HEK293 (cell line): ENCODE measurements around the gene PPP4R1.

ENCODE experiments used
- CTCF ChIA-PET: fragments of 350-600 bp; formaldehyde crosslinking; extraction: SDS; loops from one replicate; lab custom pipeline; 2021; ENCODE audit warnings: antibody characterized with exemption; lab: Yijun Ruan, JAX
- POLR2A ChIA-PET: fragments of 300-600 bp; formaldehyde crosslinking; extraction: SDS; loops from one replicate; lab custom pipeline; 2020; ENCODE audit warnings: antibody characterized with exemption, inconsistent platforms; lab: Yijun Ruan, JAX
- H3K27ac ChIP-seq: fragments of 200-500 bp; sonication (Bioruptor generic); 2 replicates; pipeline ENCODE4 v1.5.1; 2014; ENCODE audit warnings: low read depth, low read length, control low read depth, inconsistent platforms; ENCODE audit errors: extremely low read depth
- H3K36me3 ChIP-seq, 2 experiments: fragments of 200-500 bp in 1 of 2; sonication (Bioruptor generic) in 1 of 2; 1 replicate in 1 of 2; 2 replicates in 1 of 2; pipeline ENCODE4 v1.5.1; 2014 to 2017; ENCODE audit warnings: inconsistent platforms in 2 of 2, low read length in 2 of 2; ENCODE audit not compliant: control insufficient read depth in 2 of 2, insufficient read depth in 1 of 2
- H3K4me1 ChIP-seq: fragments of 200-500 bp; sonication (Bioruptor generic); 2 replicates; pipeline ENCODE4 v1.5.1; 2014; ENCODE audit warnings: mild to moderate bottlenecking, low read length, inconsistent platforms; ENCODE audit not compliant: control insufficient read depth, insufficient read depth
- H3K4me3 ChIP-seq: 2 replicates; pipeline ENCODE4 v1.5.1; 2011; ENCODE audit warnings: low read depth, mild to moderate bottlenecking, control low read depth, low read length, moderate library complexity
- H3K9me3 ChIP-seq: fragments of 200-500 bp; sonication (Bioruptor generic); 2 replicates; pipeline ENCODE4 v1.5.1; 2014; ENCODE audit warnings: low read depth, low read length, inconsistent platforms; ENCODE audit not compliant: control insufficient read depth, insufficient read depth
- ATF2 ChIP-seq: fragments of 450-650 bp; formaldehyde crosslinking; IDR thresholded peaks from 2 replicates; pipeline ENCODE4 v1.5.1; 2016; ENCODE audit warnings: missing biosample characterization, missing genetic modification characterization, low read depth
- GFI1B ChIP-seq: fragments of 450-650 bp; formaldehyde crosslinking; IDR thresholded peaks from 2 replicates; pipeline ENCODE4 v1.5.1; 2016; ENCODE audit warnings: missing biosample characterization, missing genetic modification characterization
- GLI4 ChIP-seq: fragments of 450-650 bp; formaldehyde crosslinking; IDR thresholded peaks from 2 replicates; pipeline ENCODE4 v1.5.1; 2016; ENCODE audit warnings: missing biosample characterization, missing genetic modification characterization
- GLIS1 ChIP-seq: fragments of 450-650 bp; formaldehyde crosslinking; IDR thresholded peaks from 2 replicates; pipeline ENCODE4 v1.5.1; 2016; ENCODE audit warnings: missing biosample characterization, missing genetic modification characterization
- HOXA7 ChIP-seq: sonication (generic); formaldehyde crosslinking; IDR thresholded peaks from 2 replicates; pipeline ENCODE4 v1.8.1; 2022; ENCODE audit warnings: missing genetic modification reagents, borderline replicate concordance
- MEIS1 ChIP-seq: sonication (generic); formaldehyde crosslinking; IDR thresholded peaks from 2 replicates; pipeline ENCODE4 v1.8.1; 2022; ENCODE audit warnings: missing genetic modification reagents, mild to moderate bottlenecking, borderline replicate concordance
- PATZ1 ChIP-seq: fragments of 450-650 bp; formaldehyde crosslinking; IDR thresholded peaks from 2 replicates; pipeline ENCODE4 v1.5.1; 2016; ENCODE audit warnings: missing biosample characterization, missing genetic modification characterization
- SCRT1 ChIP-seq: fragments of 450-650 bp; formaldehyde crosslinking; IDR thresholded peaks from 2 replicates; pipeline ENCODE4 v1.5.1; 2016; ENCODE audit warnings: missing biosample characterization, missing genetic modification characterization, borderline replicate concordance
- SETDB1 ChIP-seq: IDR thresholded peaks from one replicate; pipeline ENCODE4 v1.6.1; 2017; ENCODE audit warnings: mild to moderate bottlenecking, low read length, moderate library complexity, mixed read lengths; ENCODE audit not compliant: insufficient read length
- SP7 ChIP-seq: fragments of 450-650 bp; formaldehyde crosslinking; IDR thresholded peaks from 2 replicates; pipeline ENCODE4 v1.5.1; 2016; ENCODE audit warnings: missing biosample characterization, missing genetic modification characterization
- ZFP69B ChIP-seq: fragments of 450-650 bp; formaldehyde crosslinking; IDR thresholded peaks from 2 replicates; pipeline ENCODE4 v1.5.1; 2016; ENCODE audit warnings: missing biosample characterization, missing genetic modification characterization
- ZIC2 ChIP-seq: fragments of 450-650 bp; formaldehyde crosslinking; IDR thresholded peaks from 2 replicates; pipeline ENCODE4 v1.5.1; 2016; ENCODE audit warnings: missing biosample characterization, missing genetic modification characterization
- ZNF239 ChIP-seq: fragments of 450-650 bp; formaldehyde crosslinking; IDR thresholded peaks from 2 replicates; pipeline ENCODE4 v1.5.1; 2016; ENCODE audit warnings: missing biosample characterization, missing genetic modification characterization
- ZNF26 ChIP-seq: fragments of 450-650 bp; formaldehyde crosslinking; IDR thresholded peaks from 2 replicates; pipeline ENCODE4 v1.5.1; 2016; ENCODE audit warnings: missing biosample characterization, missing genetic modification characterization
- ZNF266 ChIP-seq: fragments of 450-650 bp; formaldehyde crosslinking; IDR thresholded peaks from 2 replicates; pipeline ENCODE4 v1.5.1; 2016; ENCODE audit warnings: missing biosample characterization, missing genetic modification characterization, low read depth
- ZNF350 ChIP-seq: fragments of 450-650 bp; formaldehyde crosslinking; IDR thresholded peaks from 2 replicates; pipeline ENCODE4 v1.5.0; 2017; ENCODE audit warnings: missing biosample characterization, mild to moderate bottlenecking, missing genetic modification characterization
- ZNF354C ChIP-seq: fragments of 450-650 bp; formaldehyde crosslinking; IDR thresholded peaks from 2 replicates; pipeline ENCODE4 v1.5.1; 2016; ENCODE audit warnings: missing biosample characterization, missing genetic modification characterization, low read depth, borderline replicate concordance
- ZNF404 ChIP-seq: fragments of 450-650 bp; formaldehyde crosslinking; IDR thresholded peaks from 2 replicates; pipeline ENCODE4 v1.5.1; 2017; ENCODE audit warnings: missing biosample characterization, missing genetic modification characterization
- ZNF426 ChIP-seq: fragments of 450-650 bp; formaldehyde crosslinking; IDR thresholded peaks from 2 replicates; pipeline ENCODE4 v1.5.1; 2017; ENCODE audit warnings: missing biosample characterization, missing genetic modification characterization, mild to moderate bottlenecking, inconsistent platforms, moderate library complexity
- ZNF501 ChIP-seq: fragments of 450-650 bp; formaldehyde crosslinking; IDR thresholded peaks from 2 replicates; pipeline ENCODE4 v1.5.1; 2016; ENCODE audit warnings: missing biosample characterization, missing genetic modification characterization
- ZNF529 ChIP-seq: fragments of 450-650 bp; formaldehyde crosslinking; IDR thresholded peaks from 2 replicates; pipeline ENCODE4 v1.5.1; 2017; ENCODE audit warnings: missing genetic modification characterization, missing biosample characterization; ENCODE audit not compliant: insufficient replicate concordance
- ZNF555 ChIP-seq: fragments of 450-650 bp; formaldehyde crosslinking; conservative IDR thresholded peaks from 2 replicates; pipeline ENCODE4 v1.5.1; 2017; ENCODE audit warnings: missing biosample characterization, mild to moderate bottlenecking, missing genetic modification characterization, inconsistent platforms
- ZNF610 ChIP-seq: fragments of 450-650 bp; formaldehyde crosslinking; IDR thresholded peaks from 2 replicates; pipeline ENCODE4 v1.5.1; 2016; ENCODE audit warnings: missing biosample characterization, missing genetic modification characterization, borderline replicate concordance
- ZNF654 ChIP-seq: fragments of 450-650 bp; formaldehyde crosslinking; IDR thresholded peaks from 2 replicates; pipeline ENCODE4 v1.5.1; 2016; ENCODE audit warnings: low read depth, missing biosample characterization, missing genetic modification characterization
- ZNF76 ChIP-seq: fragments of 450-650 bp; formaldehyde crosslinking; IDR thresholded peaks from 2 replicates; pipeline ENCODE4; 2016; ENCODE audit warnings: low read depth, missing biosample characterization, missing genetic modification characterization, borderline replicate concordance
- ZNF785 ChIP-seq: fragments of 450-650 bp; formaldehyde crosslinking; IDR thresholded peaks from 2 replicates; pipeline ENCODE4 v1.5.1; 2016; ENCODE audit warnings: missing biosample characterization, missing genetic modification characterization
- ZXDB ChIP-seq: fragments of 450-650 bp; formaldehyde crosslinking; IDR thresholded peaks from 2 replicates; pipeline ENCODE4 v1.5.1; 2016; ENCODE audit warnings: missing biosample characterization, missing genetic modification characterization

Gene PPP4R1

GRCh38 chr18:9597609-9598008, 16.8 kb downstream of the PPP4R1 start:
- TF ChIP-seq SCRT1 (tag by site-specific recombination) (no peak), GFI1B (tag by site-specific recombination) (no peak), MEIS1 (CRISPR knock-in tag) (no peak), ZNF350 (tag by site-specific recombination) (no peak), SETDB1 (peak; percentile 20), ZNF610 (tag by site-specific recombination) (no peak), GLIS1 (tag by site-specific recombination) (no peak), ZNF26 (tag by site-specific recombination) (peak; percentile 97), ZXDB (no peak), ZNF654 (tag by site-specific recombination) (no peak), ZNF501 (tag by site-specific recombination) (no peak), ZNF354C (tag by site-specific recombination) (no peak), ZNF529 (no peak), ZNF785 (tag by site-specific recombination) (no peak), ZNF404 (tag by site-specific recombination) (no peak), PATZ1 (no peak)
- Histone ChIP-seq H3K9me3 (no peaks in the 10 kb centered on the region), H3K36me3 (peaks cover 5 to 11% of the 10 kb centered on the region in 2 experiments), H3K4me3 (no peak overlapping the region), H3K4me1 (no peaks in the 10 kb centered on the region), H3K27ac (no peak overlapping the region)
- ChIA-PET CTCF (interaction anchor here (0.6 to 3.9 kb wide), 2 partner anchors 22 to 249 kb away, joined by 3 to 16 read pairs; no protein-coding TSS in a partner anchor), POLR2A (no interaction called here)

- no peak overlapping the region for H3K4me3 ChIP-seq
- H3K9me3 ChIP-seq, result no peaks in the 10 kb centered on the region
- no peaks in the 10 kb centered on the region for H3K4me1 ChIP-seq
- no peak overlapping the region for H3K27ac ChIP-seq
- peaks cover 7 to 15% of the 10 kb centered on the region in 2 experiments for H3K36me3 ChIP-seq
- CTCF ChIA-PET, result interaction anchor here (1.2 to 3.9 kb wide), 2 partner anchors 17 to 21 kb away, joined by 3 to 16 read pairs; no protein-coding TSS in a partner anchor
- POLR2A ChIA-PET, result no interaction called here
- TF ChIP-seq ZNF426 (tag by site-specific recombination), result no peak
- no peak for TF ChIP-seq ZNF239 (tag by site-specific recombination)
- no peak for TF ChIP-seq ATF2
- TF ChIP-seq ZFP69B (tag by site-specific recombination), result no peak
- TF ChIP-seq SP7 (tag by site-specific recombination), result no peak
- TF ChIP-seq ZNF76 (tag by site-specific recombination), result no peak
- TF ChIP-seq HOXA7 (CRISPR knock-in tag), result no peak
- TF ChIP-seq ZNF404 (tag by site-specific recombination), result no peak
- no peak for TF ChIP-seq ZNF555 (tag by site-specific recombination)
- no peak for TF ChIP-seq ZIC2 (tag by site-specific recombination)
- no peak for TF ChIP-seq GLI4
- TF ChIP-seq ZNF266 (tag by site-specific recombination), result no peak
These were observed 17.4 kb downstream of the PPP4R1 start for GRCh38 chr18:9596843-9597526.
